GM19467 (cell line): ENCODE data around the gene ZNF705A.
"Not testable (repeated sequence)": the region's sequence is repeated elsewhere in the genome, so short reads cannot be mapped to it uniquely, and the experiment has no call there.

Experiments used
- ATAC-seq: cut with Tn5 transposase; IDR thresholded peaks from one replicate; pipeline ENCODE4 v1.9.1; 2021; ENCODE audit warnings: mild to moderate bottlenecking, moderate library complexity; ENCODE audit not compliant: unreplicated experiment

The ZNF705A gene

DNA sequence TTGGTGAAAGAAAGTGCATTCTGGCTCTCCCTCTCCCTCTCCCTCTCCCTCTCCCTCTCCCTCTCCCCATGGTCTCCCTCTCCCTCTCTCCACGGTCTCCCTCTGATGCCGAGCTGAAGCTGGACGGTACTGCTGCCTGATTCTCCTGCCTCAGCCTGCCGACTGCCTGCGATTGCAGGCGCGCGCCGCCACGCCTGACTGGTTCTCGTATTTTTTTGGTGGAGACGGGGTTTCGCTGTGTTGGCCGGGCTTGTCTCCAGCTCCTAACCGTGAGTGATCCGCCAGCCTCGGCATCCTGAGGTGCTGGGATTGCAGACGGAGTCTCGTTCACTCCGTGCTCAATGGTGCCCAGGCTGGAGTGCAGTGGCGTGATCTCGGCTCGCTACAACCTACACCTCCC, 26.5 kb downstream of the ZNF705A start:
- not testable (repeated sequence) for ATAC-seq

DNA sequence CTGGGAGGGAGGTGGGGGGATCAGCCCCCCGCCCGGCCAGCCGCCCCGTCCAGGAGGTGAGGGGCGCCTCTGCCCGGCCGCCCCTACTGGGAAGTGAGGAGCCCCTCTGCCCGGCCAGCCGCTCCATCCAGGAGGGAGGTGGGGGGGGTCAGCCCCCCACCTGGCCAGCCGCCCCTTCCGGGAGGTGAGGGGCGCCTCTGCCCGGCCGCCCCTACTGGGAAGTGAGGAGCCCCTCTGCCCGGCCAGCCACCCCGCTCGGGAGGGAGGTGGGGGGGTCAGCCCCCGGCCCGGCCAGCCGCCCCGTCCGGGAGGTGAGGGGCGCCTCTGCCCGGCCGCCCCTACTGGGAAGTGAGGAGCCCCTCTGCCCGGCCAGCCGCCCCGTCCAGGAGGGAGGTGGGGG, 27.4 kb downstream of the ZNF705A start:
- not testable (repeated sequence) for ATAC-seq

DNA sequence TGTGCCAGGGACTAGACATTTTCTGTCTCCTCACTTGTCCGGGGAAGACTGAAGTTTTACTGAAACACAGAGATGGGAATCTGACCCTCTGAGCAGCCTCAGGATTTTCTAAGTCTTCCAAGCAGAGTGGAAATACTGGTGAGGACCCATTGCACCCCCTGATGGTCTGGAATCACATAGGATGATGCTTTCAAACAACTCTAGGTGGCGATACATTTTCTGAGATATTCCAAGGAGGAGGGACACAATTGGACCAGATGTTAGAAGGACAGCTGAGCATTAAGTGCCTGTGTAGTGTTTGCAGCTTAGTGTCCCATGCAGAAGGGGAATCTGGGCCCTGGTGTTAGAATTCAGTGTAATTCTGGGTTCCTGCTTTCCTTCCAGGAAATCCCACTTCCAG, 31.3 kb downstream of the ZNF705A start:
- ATAC-seq = not testable (repeated sequence)

DNA sequence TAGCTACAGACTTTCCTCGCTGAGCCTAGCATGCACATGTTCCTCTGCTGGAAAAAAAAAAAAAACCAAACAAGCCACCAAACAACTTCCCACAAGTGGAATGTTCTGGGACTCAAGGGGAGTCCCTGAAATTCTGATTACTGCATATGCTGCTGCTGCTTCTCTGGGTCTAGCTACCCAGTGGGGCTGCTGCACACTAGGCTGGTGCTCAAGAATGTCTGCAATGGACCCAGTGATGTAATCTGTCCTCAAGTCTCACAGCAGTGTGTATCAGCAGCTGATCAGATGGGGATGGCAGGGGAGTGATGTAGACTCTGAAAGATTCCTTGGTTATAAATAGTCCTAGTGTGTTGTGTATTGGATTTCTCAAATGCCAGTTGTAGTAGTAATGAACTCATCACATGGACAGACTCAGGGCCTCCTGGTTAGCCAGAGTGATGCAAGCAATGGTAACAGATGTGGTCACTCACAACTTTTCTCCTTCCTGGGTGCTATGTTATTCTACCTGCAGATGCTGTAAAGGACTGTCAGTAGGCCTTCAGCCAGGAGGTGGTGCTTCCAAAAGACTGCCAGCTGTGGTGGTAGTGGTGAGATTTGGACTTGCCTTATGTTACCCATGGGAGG, 41.0 kb downstream of the ZNF705A start:
- ATAC-seq = not testable (repeated sequence)

DNA sequence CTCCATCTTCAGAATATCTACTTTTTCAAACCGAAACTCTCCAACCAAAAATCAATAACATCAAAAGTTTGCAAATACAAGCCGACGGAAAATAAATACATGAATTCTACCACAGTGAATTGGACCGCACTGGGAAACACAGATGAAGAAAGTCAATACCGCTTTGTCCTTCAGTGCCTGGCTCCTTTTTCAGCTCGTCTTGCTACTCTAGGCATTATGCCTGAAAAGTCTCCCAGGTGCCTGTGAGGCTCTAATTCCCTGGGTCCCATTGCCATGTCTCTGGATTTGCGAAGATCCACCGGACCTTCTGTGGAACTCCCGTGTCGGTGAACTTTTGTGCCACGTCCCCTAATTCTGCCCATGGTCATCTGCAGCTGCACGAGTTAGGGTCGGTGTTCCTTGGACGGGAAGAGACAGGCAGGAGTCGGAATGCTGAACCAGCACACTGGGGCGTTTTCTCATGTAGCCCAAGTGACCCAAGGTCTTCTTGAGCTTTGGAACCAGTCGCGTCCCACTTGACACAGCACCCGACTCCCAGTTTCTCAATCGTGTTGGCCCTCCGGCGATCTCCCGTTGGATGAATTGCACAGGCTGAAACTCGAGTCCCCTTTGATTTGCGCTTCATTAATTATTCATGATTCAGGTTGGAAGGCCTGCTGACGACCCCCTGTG, 62.0 kb downstream of the ZNF705A start:
- ATAC-seq = not testable (repeated sequence)

DNA sequence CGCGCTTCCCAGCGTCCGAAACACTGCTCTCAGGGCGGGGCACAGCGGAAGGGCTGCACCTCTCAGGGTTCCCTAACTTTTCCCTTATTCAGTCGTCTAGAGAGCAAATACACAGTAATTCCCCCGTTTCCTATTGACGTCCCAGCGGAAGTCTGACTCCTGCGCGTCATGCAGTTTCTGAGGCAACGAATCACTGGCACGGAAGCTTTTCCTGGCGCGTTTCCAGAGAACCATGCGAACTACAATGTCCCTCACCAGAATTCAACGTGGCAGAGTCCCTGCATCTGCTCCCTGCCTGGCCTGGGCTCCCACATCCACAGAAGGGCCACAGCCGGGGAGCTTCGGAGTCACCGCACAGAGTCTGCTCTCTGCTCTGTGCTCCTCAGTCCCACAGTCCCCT, 64.6 kb downstream of the ZNF705A start:
- ATAC-seq = not testable (repeated sequence)

DNA sequence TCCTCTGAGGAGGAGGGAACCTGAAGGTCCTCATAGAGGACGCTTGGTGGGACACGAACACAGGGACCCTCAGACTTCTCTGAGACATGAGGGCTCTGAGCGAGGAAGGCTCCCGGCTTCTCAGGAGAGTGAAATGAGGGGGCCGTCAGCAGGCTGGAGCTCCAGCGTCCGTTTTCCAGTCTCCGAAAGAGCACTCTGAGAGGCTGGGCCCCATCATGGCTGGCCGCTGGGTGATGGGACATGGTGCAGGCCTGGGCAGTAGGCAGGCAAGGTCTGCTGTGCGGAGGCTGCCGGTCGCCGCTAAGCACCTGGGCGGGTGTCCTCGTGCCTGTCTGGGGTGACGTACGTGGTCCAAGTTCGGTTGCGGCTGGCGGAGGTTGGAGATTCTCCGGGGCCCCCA, 65.0 kb downstream of the ZNF705A start:
- not testable (repeated sequence) for ATAC-seq

DNA sequence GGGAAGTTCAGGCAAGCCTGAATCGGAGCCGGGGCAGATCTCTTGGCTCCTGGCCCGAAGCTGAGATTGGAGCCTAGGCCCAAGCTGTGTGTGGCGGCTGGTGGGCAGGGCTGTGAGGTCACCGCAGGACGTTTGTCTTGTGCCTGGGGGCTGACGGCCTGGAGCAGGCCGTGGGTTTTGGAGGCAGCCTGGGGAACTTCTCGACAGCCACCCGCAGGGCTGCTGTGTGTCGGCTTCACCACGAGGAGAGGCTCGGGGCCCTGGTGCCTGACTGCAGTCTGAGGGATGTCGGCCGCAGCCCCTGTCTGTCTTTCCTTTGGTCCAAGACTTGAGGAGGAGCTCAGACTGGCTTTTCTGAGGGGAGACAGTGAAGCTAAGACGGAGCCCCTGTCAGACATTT, 65.5 kb downstream of the ZNF705A start:
- not testable (repeated sequence) for ATAC-seq

DNA sequence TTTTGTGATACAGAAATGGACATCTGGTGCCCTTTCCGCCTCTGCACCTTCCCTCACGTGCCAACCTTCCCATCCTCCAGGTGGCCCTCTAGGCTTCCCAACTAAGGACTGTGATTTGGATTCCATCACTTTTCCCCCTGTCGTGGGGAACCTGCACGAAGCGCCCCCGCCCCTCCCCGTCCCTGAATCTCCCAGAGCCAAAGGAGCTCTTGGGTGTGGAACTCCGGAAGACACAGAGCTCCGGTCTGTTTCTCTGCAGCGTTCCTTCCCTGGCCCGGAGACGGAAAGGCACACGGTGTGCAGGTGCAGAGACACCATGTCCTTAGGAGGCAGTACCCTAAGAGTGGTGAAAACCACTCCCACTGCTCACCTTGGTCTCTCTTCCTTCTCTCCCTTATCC, 66.8 kb downstream of the ZNF705A start:
- ATAC-seq = not testable (repeated sequence)

DNA sequence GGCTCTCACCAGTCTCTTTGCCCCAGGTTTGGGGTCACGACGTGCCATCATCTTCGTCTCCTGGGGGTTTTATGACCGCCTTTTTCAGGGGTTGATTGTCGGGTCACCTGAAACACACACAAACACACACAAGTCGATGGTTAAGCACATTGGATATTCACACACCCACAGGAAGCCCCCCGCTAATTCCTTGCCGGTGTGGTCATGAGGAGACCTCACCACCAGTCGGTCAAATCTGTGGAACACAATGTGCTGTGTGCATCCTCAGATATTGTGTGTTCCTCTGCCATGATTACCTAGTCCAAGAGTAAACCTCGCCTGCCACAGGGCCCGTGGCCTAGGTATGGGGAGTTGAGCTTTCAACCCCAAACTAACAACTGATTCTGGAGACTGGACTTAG, 68.0 kb downstream of the ZNF705A start:
- ATAC-seq = not testable (repeated sequence)

DNA sequence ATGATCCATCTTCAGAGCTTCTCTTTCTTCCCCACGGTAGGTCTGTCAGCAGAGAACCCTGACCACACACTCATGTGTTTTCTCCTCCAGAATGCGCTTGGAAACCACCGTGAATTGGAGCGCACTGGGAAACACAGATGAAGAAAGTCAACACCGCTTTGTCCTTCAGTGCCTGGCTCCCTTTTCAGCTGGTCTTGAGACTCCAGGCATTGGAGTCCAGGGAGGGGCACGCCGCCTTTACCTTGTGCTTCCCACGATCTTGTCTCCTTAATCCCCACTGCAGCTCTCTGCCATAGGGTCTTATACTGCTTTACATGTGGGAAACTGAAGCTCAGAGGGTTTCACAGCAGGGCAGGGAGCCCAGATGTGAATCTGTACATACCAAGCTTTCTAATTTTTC, 69.5 kb downstream of the ZNF705A start:
- no peak for ATAC-seq

DNA sequence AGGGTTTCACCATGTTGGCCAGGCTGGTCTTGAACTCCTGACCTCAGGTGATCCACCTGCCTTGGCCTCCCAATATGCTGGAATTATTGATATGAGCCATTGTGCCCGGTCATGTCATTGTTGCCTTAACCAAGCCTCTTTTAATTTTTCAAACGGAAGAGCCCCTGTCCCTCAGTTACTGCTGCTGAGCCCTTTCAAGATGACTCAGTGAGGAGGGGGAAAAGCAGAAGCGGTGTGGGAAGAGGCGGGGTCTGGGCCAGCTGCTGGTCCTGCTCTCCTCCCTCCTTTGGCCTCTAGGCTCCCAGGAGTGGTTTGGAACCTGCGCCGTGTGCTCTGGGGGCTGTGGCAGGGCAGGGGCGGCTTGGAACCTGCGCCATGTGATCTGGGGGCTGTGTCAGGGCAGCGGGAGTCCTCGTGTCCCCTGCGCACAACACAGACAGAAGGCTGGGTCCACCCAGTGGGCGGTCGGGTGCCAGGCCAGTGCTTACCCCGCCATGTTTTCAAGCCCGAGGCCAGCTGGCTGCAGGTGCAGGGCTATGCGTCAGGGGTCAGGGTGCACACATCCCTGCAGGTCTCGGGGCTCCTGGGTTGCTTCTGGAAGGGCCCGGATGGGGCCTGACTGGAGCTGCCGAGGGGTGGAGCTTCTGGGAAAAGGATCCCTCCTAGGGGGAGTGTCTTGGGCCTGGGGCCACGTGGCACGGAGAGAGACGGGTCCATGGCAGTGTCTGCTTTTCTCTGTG, 70.3 kb downstream of the ZNF705A start, which contains the start of gene FAM90A1:
FAM90A1 (minus strand) TSS at position 627 of the 740 bp plus-strand sequence. CDS start 2,786 bp downstream, outside the sequence.
- ATAC-seq = not testable (repeated sequence)

DNA sequence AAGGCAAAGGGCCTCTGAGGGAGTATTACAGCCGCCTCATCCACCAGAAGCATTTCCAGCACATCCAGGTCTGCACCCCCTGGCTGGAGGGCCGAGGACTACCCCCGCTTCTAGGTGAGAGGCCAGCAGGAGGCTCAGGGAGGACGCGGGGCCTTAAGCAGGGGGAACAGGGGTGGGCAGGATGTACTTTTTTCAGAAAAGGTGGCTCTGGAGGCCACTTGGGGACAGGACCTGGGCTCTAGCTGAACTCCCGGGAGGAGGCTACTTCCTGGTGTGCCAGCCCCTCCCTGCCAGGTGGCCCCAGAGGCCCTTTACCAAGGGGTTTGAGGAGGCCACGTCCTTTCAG, 70.9 kb downstream of the ZNF705A start:
- not testable (repeated sequence) for ATAC-seq

DNA sequence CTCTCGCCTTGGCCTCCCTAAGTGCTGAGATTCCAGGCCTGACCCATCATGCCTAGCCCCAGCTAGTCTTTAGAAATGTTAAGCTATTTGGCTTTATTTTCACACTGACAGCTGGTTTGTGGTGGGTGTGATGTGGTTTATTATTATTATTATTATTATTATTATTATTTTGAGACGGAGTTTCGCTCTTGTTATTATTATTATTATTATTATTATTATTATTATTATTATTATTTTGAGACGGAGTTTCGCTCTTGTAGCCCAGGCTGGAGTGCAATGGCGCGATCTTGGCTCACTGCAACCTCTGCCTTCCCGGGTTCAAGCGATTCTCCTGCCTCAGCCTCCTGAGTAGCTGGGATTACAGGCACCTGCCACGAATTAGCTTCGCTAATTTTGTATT, 71.8 kb downstream of the ZNF705A start:
- not testable (repeated sequence) for ATAC-seq

DNA sequence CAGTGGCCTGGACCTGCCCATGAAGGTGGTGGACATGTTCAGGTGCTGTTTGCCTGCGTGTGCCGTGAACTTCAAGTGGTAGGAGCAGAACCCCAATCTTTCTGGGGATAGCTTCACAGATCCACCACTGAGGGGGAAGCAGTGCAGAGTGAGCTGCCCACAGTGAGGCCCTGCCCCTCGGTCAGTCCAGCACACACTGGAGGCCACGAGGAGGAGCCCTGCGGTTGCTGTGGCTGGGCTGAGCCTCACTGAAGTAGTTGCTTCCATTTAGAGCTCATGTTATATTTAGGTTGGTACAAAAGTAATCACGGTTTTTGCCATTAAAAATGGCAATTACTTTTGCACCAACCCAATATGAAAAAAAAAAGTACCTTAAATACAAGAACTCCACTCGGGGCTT, 72.7 kb downstream of the ZNF705A start:
- not testable (repeated sequence) for ATAC-seq
